Measurements from ENCODE around the gene MAP3K3. TPM values are rescaled to one million over a fixed set of nuclear protein-coding genes. Genes with fewer than 3 reads are reported as not detected.

MAP3K3 gene
- total RNA-seq, 2 donors from 2014 or later, result 28.3 to 54.2 TPM

GRCh38 chr17:63675231-63675606, 53.0 kb downstream of the MAP3K3 start:
- DNase-seq (ENCODE audit: low spot score in 2 of 2), result no peak
- Mint-ChIP-seq H3K36me3 (no peaks in the 10 kb centered on the region), H3K9me3 (no peaks in the 10 kb centered on the region), H3K27ac (peak overlapping the region in 1 of 2 donors; percentile 31)
- ATAC-seq, result no peak

GRCh38 chr17:63675607-63676546, 53.7 kb downstream of the MAP3K3 start:
- H3K27ac Mint-ChIP-seq, result peak overlapping the region in 1 of 2 donors; percentile 31
- H3K36me3 Mint-ChIP-seq, result no peaks in the 10 kb centered on the region
- no peak for ATAC-seq
- H3K9me3 Mint-ChIP-seq, result no peaks in the 10 kb centered on the region
- no peak for DNase-seq (ENCODE audit: low spot score in 2 of 2)

GRCh38 chr17:63676584-63676983, 54.4 kb downstream of the MAP3K3 start:
- H3K36me3 Mint-ChIP-seq, result no peaks in the 10 kb centered on the region
- no peak overlapping the region for H3K27ac Mint-ChIP-seq
- no peaks in the 10 kb centered on the region for H3K9me3 Mint-ChIP-seq
- DNase-seq (ENCODE audit: low spot score in 2 of 2), result no peak
- ATAC-seq, result no peak

GRCh38 chr17:63679214-63679613, 57.0 kb downstream of the MAP3K3 start:
- Mint-ChIP-seq H3K27ac (peak overlapping the region; percentile 10 to 17), H3K36me3 (peaks cover 0 to 7% of the 10 kb centered on the region in 2 donors), H3K9me3 (no peaks in the 10 kb centered on the region)
- ATAC-seq (no peak), DNase-seq (ENCODE audit: low spot score in 2 of 2) (no peak)

DNA sequence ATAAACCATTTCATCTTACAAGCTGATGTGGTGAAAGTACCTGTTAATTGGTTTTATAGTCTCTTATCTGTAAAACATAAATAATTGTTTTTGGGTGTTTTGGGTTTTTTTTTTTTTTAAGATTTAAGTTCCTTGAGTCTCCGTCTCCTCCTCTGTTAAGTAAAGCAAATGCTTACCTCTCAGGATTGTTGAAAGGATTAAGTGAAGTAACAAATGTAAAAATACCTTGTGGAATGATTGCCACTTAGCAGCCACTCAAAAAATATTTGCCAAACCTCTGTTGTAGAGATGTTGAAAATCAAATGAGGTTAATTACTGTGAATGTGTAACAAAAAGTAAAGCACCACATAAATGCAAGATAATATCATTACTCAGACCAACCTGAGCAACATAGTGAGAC, 58.5 kb downstream of the MAP3K3 start:
- Mint-ChIP-seq H3K27ac (peak overlapping the region; percentile 30 to 77), H3K9me3 (no peaks in the 10 kb centered on the region), H3K36me3 (peaks cover 0 to 7% of the 10 kb centered on the region in 2 donors)
- ATAC-seq (no peak), DNase-seq (ENCODE audit: low spot score in 2 of 2) (no peak)

DNA sequence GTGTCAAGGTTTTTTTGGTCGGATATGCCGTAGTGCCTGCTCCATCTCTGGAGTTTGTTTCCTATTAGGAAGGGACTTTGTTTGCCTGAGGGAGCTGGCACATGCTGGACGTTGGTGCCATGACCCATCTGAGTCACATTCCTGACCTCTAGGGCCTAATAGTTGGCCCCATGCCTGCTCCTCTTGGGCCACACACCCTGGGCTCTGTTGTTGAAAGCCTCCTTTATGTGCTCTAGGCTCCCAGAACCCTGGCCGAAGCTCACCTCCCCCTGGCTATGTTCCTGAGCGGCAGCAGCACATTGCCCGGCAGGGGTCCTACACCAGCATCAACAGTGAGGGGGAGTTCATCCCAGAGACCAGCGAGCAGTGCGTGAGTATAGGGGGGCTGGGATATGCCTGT, 59.3 kb downstream of the MAP3K3 start:
- ATAC-seq (no peak), DNase-seq (ENCODE audit: low spot score in 2 of 2) (no peak)
- Mint-ChIP-seq H3K27ac (peak overlapping the region; percentile 30 to 77), H3K9me3 (no peaks in the 10 kb centered on the region), H3K36me3 (peaks cover 0 to 7% of the 10 kb centered on the region in 2 donors)

- Mint-ChIP-seq H3K9me3 (no peaks in the 10 kb centered on the region), H3K36me3 (peaks cover 0 to 7% of the 10 kb centered on the region in 2 donors), H3K27ac (peak overlapping the region in 1 of 2 donors; percentile 38)
- ATAC-seq (no peak), DNase-seq (ENCODE audit: low spot score in 2 of 2) (no peak)
Observed at GRCh38 chr17:63682441-63682840, 60.2 kb downstream of the MAP3K3 start.

DNA sequence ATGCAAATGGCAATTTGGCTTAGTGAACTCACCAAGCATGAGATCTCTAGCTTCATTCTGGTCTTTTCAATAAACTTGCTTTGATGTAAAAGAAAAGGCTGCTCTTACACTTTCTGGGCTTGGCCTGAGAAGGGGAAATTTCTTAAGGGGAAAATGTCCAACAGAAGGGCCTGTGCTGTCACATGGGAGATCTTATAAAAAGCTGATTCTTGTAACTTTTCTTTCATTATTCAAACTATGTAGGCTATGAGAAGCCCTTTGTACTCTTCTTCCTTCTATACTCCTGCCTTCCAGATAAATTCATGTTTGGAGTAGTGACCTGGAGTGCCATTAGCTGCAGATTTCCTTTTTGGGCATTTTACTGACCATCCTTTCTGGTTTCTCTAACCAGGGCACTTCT, 60.8 kb downstream of the MAP3K3 start:
- peaks cover 0 to 7% of the 10 kb centered on the region in 2 donors for H3K36me3 Mint-ChIP-seq
- H3K9me3 Mint-ChIP-seq, result no peaks in the 10 kb centered on the region
- no peak for DNase-seq (ENCODE audit: low spot score in 2 of 2)
- H3K27ac Mint-ChIP-seq, result no peak overlapping the region
- ATAC-seq, result no peak

DNA sequence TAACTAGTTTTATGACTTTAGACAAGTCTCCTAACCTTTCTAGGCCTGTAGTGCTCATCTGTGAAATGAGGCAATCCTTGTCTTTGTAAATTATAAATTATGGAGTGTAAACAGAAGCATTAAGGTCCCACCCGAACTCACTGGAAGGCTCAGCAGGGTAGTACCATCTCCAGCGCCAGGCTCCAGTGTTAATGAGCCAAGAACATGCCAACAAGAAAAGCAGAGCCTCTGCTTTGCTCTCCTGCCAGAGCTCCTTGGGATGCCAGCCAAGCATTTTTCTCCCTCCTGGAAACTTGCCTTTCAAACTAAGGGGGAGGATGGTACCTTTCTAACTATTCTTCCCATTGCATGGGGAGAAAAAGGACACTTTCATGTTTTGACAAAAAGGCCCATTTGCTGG, 62.8 kb downstream of the MAP3K3 start:
- DNase-seq (ENCODE audit: low spot score in 2 of 2), result no peak
- H3K36me3 Mint-ChIP-seq, result peaks cover 0 to 7% of the 10 kb centered on the region in 2 donors
- no peak overlapping the region for H3K27ac Mint-ChIP-seq
- H3K9me3 Mint-ChIP-seq, result no peaks in the 10 kb centered on the region
- ATAC-seq, result no peak

- no peak for ATAC-seq
- H3K27ac Mint-ChIP-seq, result peak overlapping the region in 1 of 2 donors; percentile 40
- no peaks in the 10 kb centered on the region for H3K9me3 Mint-ChIP-seq
- H3K36me3 Mint-ChIP-seq, result peaks cover 0 to 7% of the 10 kb centered on the region in 2 donors
- DNase-seq (ENCODE audit: low spot score in 2 of 2), result no peak
Observed at GRCh38 chr17:63685578-63685977, 63.4 kb downstream of the MAP3K3 start.

DNA sequence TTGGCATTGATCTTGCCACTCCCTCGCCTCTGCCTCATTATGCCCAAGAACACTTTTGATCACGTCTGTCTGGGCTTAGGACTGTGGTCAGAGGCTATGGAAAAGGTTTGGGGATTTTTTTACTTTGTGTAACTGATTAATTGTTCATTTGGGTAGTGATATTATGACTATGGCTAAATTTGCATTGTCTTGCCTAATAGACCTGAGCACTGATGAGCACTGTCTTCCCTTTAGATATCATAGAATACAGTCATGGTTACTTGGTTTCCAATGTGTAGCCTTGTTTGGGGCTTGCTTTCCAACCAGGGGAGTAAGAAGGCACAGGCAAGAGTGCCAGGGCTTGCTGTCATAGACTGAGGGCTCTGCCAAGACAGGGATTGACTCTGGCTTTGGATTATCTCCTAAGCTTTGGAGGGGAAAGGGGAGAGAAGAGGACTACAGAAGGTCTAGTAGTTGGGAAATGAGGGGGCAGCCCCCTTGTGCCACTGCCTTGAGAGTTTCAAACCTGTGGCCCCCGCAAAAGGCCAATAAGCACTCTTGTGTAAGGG, 64.0 kb downstream of the MAP3K3 start:
- peak overlapping the region; percentile 83 to 86 for H3K27ac Mint-ChIP-seq
- DNase-seq (ENCODE audit: low spot score in 2 of 2) (no peak), ATAC-seq (peak; percentile 88 to 91)
- no peaks in the 10 kb centered on the region for H3K9me3 Mint-ChIP-seq
- H3K36me3 Mint-ChIP-seq, result peaks cover 0 to 13% of the 10 kb centered on the region in 2 donors

- ATAC-seq (peak; percentile 16 to 33), DNase-seq (ENCODE audit: low spot score in 2 of 2) (no peak)
- Mint-ChIP-seq H3K27ac (peak overlapping the region; percentile 36 to 91), H3K36me3 (peaks cover 0 to 5% of the 10 kb centered on the region in 2 donors), H3K9me3 (no peaks in the 10 kb centered on the region)
Observed at GRCh38 chr17:63688396-63689020, 66.3 kb downstream of the MAP3K3 start.

DNA sequence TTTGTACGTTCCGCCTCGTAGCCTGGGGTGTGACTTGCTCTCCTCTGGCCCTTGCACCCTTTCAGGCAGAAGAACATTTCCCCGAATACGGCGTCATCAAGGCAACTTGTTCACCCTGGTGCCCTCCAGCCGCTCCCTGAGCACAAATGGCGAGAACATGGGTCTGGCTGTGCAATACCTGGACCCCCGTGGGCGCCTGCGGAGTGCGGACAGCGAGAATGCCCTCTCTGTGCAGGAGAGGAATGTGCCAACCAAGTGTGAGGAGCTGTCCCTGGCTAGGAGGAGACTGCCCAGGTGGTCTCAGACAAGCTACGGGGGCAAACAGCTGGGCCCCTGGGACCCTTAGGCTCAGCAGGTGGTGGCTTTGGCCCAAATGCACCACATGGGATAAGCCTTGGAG, 67.3 kb downstream of the MAP3K3 start:
- no peak overlapping the region for H3K27ac Mint-ChIP-seq
- H3K36me3 Mint-ChIP-seq, result peaks cover 0 to 5% of the 10 kb centered on the region in 2 donors
- no peaks in the 10 kb centered on the region for H3K9me3 Mint-ChIP-seq
- ATAC-seq, result no peak
- no peak for DNase-seq (ENCODE audit: low spot score in 2 of 2)

- no peak for DNase-seq (ENCODE audit: low spot score in 2 of 2)
- Mint-ChIP-seq H3K27ac (peak overlapping the region in 1 of 2 donors; percentile 92), H3K36me3 (peaks cover 9 to 17% of the 10 kb centered on the region in 2 donors), H3K9me3 (no peaks in the 10 kb centered on the region)
- ATAC-seq, result no peak
Observed at GRCh38 chr17:63692195-63692816, 70.1 kb downstream of the MAP3K3 start.

DNA sequence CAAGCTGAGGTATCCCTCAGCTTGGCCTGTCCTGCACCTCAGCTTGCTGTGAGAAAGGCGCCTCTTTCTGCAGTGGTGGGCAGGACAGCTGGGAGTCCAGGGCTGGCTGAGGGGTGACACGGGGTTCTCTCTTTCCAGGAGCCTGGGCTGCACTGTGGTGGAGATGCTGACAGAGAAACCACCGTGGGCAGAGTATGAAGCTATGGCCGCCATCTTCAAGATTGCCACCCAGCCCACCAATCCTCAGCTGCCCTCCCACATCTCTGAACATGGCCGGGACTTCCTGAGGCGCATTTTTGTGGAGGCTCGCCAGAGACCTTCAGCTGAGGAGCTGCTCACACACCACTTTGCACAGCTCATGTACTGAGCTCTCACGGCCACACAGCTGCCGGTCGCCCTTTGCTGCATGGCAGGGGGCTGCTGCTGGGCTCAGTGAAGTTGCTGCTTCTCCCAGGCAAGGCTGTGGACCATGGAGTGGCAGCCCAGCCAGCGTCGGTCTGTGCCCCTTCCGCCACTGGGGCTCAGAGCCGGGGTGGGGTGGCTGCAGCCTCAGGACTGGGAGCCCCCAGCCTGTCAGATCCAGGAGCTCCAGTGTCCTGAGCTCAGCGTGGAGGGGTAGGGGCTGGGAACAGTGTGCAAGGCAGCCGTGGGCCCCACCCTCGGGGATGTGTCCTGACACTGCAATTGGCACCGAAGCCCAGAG, 71.3 kb downstream of the MAP3K3 start:
- no peaks in the 10 kb centered on the region for H3K9me3 Mint-ChIP-seq
- peaks cover 16 to 29% of the 10 kb centered on the region in 2 donors for H3K36me3 Mint-ChIP-seq
- H3K27ac Mint-ChIP-seq, result peak overlapping the region in 1 of 2 donors; percentile 92
- no peak for DNase-seq (ENCODE audit: low spot score in 2 of 2)
- ATAC-seq, result no peak

GRCh38 chr17:63694229-63694949, 72.2 kb downstream of the MAP3K3 start:
- Mint-ChIP-seq H3K36me3 (peaks cover 16 to 29% of the 10 kb centered on the region in 2 donors), H3K27ac (peak overlapping the region; percentile 81 to 92), H3K9me3 (no peaks in the 10 kb centered on the region)
- DNase-seq (ENCODE audit: low spot score in 2 of 2) (no peak), ATAC-seq (no peak)

Data from activated naive CD4-positive, alpha-beta T cell treated with anti-CD3 and anti-CD28 coated beads, Interleukin-2, amount 50 U/mL, for 72 hours (primary cell).